Activated naive CD4-positive, alpha-beta T cell treated with anti-CD3 and anti-CD28 coated beads, Interleukin-2, amount 50 U/mL, for 72 hours (primary cell): ENCODE results near the gene KLHDC4. TPM values are rescaled to one million over a fixed set of nuclear protein-coding genes. Genes with fewer than 3 reads are reported as not detected.
A peak's percentile ranks its signal among the peaks of the same experiment; 100 is the strongest.
"Not testable (repeated sequence)": the region's sequence is repeated elsewhere in the genome, so short reads cannot be mapped to it uniquely, and the experiment has no call there.

Experiments used
- ATAC-seq, 2 donors: fragments of 150-1000 bp; cut with Tn5 transposase; 2 replicates each; pipeline ENCODE4 v1.10.0; 2021; ENCODE audit warnings: mild to moderate bottlenecking in 2 of 2, moderate library complexity in 2 of 2
- DNase-seq, 2 donors: peaks; one replicate each; pipeline ENCODE4 v3.0.0; 2021 to 2022; ENCODE audit warnings: low spot score in 2 of 2
- H3K27ac Mint-ChIP-seq, 2 donors: one replicate each; pipeline ENCODE4 v1.8.0; 2022; ENCODE audit warnings: mild to moderate bottlenecking in 2 of 2, mixed read lengths in 2 of 2
- H3K36me3 Mint-ChIP-seq, 2 donors: one replicate each; pipeline ENCODE4 v1.8.0; 2022; ENCODE audit warnings: mixed read lengths in 2 of 2
- H3K9me3 Mint-ChIP-seq, 2 donors: one replicate each; pipeline ENCODE4 v1.8.0; 2022; ENCODE audit warnings: mixed read lengths in 2 of 2
- total RNA-seq, 2 donors: library from RNA; stranded (reverse); gene quantifications; one replicate each; pipeline ENCODE4 v1.2.3, GENCODE V29; 2022

KLHDC4 gene
- total RNA-seq, 2 donors from 2014 or later = 75.4 to 114 TPM

GRCh38 chr16:87735270-87736007 lies 30.3 kb downstream of the KLHDC4 start:
- DNase-seq (no peak), ATAC-seq (no peak)
- no peaks in the 10 kb centered on the region for H3K9me3 Mint-ChIP-seq
- peaks cover 0 to 4% of the 10 kb centered on the region in 2 donors for H3K36me3 Mint-ChIP-seq
- no peak overlapping the region for H3K27ac Mint-ChIP-seq

DNA sequence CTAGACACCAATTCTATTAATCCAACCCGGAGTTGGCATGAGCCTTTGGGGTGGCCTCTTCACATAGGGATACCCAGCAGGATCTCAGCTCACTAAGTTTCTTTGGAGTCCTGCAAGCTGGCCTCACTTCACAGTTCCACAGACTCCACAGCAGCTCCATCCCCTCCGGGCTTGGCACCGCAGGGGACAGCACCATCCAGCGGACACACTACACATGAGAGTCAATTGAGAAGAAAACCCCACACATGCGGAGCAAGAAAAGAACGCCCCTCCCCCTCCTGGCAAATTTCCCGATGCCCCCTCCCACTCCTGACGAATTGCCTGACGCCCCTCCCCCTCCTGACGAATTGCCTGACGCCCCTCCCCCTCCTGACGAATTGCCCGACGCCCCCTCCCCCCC lies 31.1 kb downstream of the KLHDC4 start:
- H3K36me3 Mint-ChIP-seq = peaks cover 0 to 5% of the 10 kb centered on the region in 2 donors
- no peak overlapping the region for H3K27ac Mint-ChIP-seq
- no peaks in the 10 kb centered on the region for H3K9me3 Mint-ChIP-seq
- DNase-seq (no peak), ATAC-seq (no peak)

GRCh38 chr16:87733190-87733589 lies 32.6 kb downstream of the KLHDC4 start:
- no peak overlapping the region for H3K27ac Mint-ChIP-seq
- DNase-seq (no peak), ATAC-seq (no peak)
- no peaks in the 10 kb centered on the region for H3K9me3 Mint-ChIP-seq
- H3K36me3 Mint-ChIP-seq = peaks cover 0 to 7% of the 10 kb centered on the region in 2 donors

DNA sequence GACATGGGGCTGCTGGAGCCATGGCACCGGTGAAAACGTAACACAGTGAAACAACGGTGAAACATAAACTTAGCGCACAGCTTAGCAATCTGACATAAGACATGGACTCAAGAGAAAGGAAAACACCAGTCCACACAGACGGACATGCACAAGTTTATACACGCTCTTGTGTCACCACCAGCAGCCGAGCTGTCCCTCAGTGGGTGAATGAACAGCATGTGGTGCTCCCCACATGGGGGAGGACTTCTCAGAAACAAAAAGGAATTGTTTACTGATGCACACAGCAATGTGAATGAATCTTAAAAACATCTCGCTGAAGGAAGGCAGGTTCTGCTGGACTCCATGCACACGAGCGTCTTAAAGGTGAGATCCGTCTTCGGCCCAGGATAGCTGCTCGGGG lies 34.2 kb downstream of the KLHDC4 start:
- peak overlapping the region in 1 of 2 donors; percentile 5 for H3K27ac Mint-ChIP-seq
- no peak for DNase-seq
- no peaks in the 10 kb centered on the region for H3K9me3 Mint-ChIP-seq
- ATAC-seq = no peak
- H3K36me3 Mint-ChIP-seq = peaks cover 12 to 18% of the 10 kb centered on the region in 2 donors

DNA sequence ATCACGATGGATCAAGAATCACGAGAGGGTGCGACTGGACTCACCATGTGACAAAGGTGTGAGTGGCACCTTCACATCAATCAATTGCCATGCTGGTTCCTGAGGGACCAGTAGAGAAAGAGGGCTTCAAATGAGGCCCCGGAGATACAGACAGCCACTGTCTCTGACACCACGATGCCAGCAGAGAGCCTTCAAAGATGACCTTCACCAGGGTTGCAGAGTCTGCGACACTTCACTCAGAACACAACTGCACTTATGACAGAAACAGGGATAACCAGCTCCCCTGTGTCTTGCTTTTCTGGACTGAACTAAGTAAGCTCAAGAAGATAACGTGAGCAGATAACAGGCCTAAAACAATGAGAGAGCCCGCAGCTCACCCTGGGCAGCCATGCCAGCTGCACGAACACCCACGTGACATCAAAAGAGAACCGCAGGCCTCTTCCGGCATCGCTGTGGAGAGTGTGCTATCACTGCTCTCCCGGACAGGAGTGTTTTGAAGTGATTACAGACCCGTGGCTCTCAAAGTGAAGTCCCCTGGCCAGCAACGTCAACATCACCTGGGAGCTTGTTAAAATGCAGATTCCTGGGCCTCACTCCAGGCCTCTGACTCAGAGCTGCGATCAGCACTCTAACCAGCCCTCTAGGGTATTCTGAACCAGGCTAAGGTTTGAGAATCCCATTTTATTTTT lies 36.4 kb downstream of the KLHDC4 start:
- no peak for DNase-seq
- H3K9me3 Mint-ChIP-seq = no peaks in the 10 kb centered on the region
- ATAC-seq = no peak
- H3K27ac Mint-ChIP-seq = no peak overlapping the region
- H3K36me3 Mint-ChIP-seq = peaks cover 12 to 23% of the 10 kb centered on the region in 2 donors

GRCh38 chr16:87728026-87728425 lies 37.8 kb downstream of the KLHDC4 start:
- Mint-ChIP-seq H3K27ac (peak overlapping the region in 1 of 2 donors; percentile 65), H3K9me3 (no peaks in the 10 kb centered on the region), H3K36me3 (peaks cover 12 to 23% of the 10 kb centered on the region in 2 donors)
- ATAC-seq (no peak), DNase-seq (no peak)

DNA sequence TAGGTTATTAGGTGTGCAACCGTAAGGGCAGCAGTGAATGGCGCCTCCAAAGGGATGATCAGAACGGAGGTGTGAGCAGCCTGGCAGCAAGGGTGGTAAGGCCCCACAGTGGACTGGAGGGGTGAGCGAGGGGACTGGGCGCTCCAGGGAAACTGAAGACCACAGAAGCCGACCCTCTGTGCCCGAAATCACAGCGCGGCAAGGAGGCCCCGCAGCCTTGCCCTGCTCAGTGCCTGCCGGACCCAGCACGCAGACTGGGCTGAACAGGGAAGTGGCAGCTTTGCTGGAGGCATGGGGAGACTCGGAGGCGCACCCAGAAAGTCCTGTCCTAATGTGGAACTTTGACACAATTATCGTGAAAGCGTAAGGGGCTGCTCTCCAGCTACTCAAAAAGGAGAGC lies 38.4 kb downstream of the KLHDC4 start:
- DNase-seq = no peak
- no peaks in the 10 kb centered on the region for H3K9me3 Mint-ChIP-seq
- no peak overlapping the region for H3K27ac Mint-ChIP-seq
- no peak for ATAC-seq
- H3K36me3 Mint-ChIP-seq = peaks cover 12 to 26% of the 10 kb centered on the region in 2 donors

GRCh38 chr16:87726577-87726976 lies 39.2 kb downstream of the KLHDC4 start:
- not testable (repeated sequence) for H3K27ac Mint-ChIP-seq, DNase-seq, ATAC-seq, H3K9me3 Mint-ChIP-seq
- peaks cover 12 to 33% of the 10 kb centered on the region in 2 donors for H3K36me3 Mint-ChIP-seq

DNA sequence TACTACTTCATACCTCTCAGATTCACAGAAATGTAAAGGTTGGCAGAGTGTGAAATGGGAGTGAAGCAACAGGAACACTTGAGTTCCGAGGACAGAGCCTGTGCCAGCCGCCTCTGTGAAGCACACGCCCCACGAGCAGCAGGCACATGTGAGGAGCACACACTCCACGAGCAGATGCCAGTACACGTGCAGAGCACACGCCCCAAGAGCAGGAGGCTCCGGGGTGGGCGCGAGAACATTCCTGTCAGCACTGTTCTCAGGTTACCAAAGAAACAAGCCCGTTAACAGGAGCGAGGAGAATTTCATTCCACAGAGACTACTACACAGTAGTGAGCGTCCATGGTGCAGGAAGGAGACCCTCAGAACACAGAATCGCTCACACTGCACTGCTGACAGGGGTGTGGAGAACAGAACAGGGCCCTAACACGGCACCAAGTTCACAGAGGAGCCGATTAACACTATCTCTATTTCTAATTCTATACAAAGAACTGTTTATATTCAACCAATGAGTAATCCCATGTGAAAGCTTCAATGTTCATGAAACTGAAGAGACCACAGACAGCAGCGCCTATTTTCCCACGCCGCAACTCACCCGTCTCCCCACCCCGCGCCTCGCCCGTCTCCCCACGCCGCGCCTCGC lies 40.1 kb downstream of the KLHDC4 start:
- no peak for ATAC-seq
- DNase-seq = no peak
- Mint-ChIP-seq H3K9me3 (no peaks in the 10 kb centered on the region), H3K27ac (no peak overlapping the region), H3K36me3 (peaks cover 12 to 32% of the 10 kb centered on the region in 2 donors)

DNA sequence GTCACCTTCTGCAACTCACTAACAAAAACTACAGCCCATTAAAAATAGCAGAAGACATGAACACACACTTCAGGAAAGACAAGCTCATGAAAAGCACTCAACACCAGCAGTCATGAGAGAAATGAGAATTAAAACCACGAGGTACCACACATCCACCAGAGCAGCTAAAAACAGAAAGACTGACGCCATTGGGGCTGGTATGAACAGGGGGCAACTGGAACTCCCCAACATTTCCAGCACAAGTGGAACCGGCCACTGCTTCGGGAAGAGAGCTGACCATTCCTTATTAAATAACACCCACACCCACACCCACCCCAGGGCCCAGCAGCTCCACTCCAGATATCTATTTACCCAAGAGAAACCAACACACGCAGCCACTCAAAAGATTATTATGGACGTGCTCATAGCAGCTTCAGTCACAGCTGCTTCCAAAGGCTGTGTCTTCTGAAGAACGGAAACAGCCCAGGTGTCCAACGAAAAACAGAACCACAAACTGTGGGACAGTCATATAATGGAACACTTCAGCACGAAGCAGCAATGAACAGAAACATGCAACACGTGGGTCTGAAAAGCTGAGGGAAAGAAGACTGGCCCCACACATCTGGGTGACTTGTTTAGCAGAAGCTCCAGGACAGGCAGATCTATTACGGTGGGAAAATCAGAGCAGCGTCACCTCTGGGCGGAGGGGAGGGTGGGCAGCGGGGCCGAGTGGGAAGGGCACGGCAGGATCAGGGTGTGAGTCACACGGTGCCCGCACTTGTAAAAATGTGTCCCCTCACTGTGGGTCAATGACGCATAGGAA lies 41.1 kb downstream of the KLHDC4 start:
- Mint-ChIP-seq H3K36me3 (peaks cover 12 to 34% of the 10 kb centered on the region in 2 donors), H3K9me3 (no peaks in the 10 kb centered on the region), H3K27ac (peak overlapping the region in 1 of 2 donors; percentile 52)
- DNase-seq (no peak), ATAC-seq (no peak)

- peaks cover 12 to 39% of the 10 kb centered on the region in 2 donors for H3K36me3 Mint-ChIP-seq
- no peak for DNase-seq
- ATAC-seq = peak in 1 of 2 donors; percentile 28
- peak overlapping the region; percentile 23 to 69 for H3K27ac Mint-ChIP-seq
- H3K9me3 Mint-ChIP-seq = no peaks in the 10 kb centered on the region
Observed at GRCh38 chr16:87723226-87723623, 42.6 kb downstream of the KLHDC4 start.

- Mint-ChIP-seq H3K36me3 (peaks cover 10 to 33% of the 10 kb centered on the region in 2 donors), H3K9me3 (no peaks in the 10 kb centered on the region)
- ATAC-seq = no peak
Observed at GRCh38 chr16:87722590-87723225, 43.1 kb downstream of the KLHDC4 start.

DNA sequence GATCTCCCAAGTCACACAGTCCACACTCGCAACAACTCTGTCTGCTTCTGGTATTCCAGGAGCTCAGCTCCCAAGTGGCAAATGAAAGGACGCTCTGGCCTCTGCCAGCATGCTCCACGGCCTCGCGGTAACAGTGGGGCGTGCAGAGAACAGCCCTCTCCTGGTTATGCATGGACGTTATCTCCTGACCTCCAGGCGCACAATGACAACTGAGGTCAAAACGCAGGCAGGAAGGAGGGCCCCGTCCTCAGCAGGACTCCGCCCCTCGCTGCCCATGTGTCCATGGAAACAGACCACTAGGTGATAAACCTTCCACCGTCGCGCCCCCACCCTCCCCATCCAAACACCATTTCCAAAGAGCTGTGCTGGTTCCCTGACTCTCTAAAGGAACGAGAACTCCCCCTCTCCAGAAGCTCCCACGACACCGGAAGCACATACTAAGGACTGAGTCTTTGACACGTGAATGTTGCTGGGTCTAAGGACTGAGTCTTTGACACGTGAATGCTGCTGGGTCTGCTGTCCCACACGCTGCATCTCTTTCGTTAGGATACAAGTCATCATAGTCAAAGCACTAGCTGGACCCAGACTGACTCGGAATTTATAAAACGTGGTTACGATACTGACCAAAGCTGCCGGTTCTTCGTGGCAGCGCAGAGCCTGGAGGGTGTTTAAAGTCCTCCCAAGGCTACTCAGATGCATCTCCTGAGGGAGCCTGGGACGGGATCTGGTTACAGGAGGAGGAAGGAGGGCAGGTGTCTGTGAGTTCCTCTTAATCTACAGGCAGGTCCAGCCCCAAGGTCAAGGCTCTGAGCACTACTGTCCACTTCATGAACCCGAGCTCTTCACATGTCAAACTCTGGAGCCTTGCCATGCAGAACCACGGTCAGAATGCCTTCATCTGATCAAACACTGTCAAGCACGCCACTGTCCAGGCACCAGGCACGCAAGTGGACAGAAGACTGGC lies 43.9 kb downstream of the KLHDC4 start:
- no peak for DNase-seq
- H3K36me3 Mint-ChIP-seq = peaks cover 2 to 28% of the 10 kb centered on the region in 2 donors
- ATAC-seq = no peak
- H3K9me3 Mint-ChIP-seq = no peaks in the 10 kb centered on the region
- H3K27ac Mint-ChIP-seq = peak overlapping the region; percentile 23 to 32

More at GRCh38 chr16:87722590-87723225, 43.1 kb downstream of the KLHDC4 start:
- DNase-seq = no peak
- H3K27ac Mint-ChIP-seq = peak overlapping the region; percentile 23 to 32

- DNase-seq (no peak), ATAC-seq (no peak)
- no peaks in the 10 kb centered on the region for H3K9me3 Mint-ChIP-seq
- H3K27ac Mint-ChIP-seq = no peak overlapping the region
- peaks cover 5 to 28% of the 10 kb centered on the region in 2 donors for H3K36me3 Mint-ChIP-seq
Observed at GRCh38 chr16:87720446-87720845, 45.3 kb downstream of the KLHDC4 start.

GRCh38 chr16:87718831-87719230 lies 47.0 kb downstream of the KLHDC4 start:
- H3K9me3 Mint-ChIP-seq, DNase-seq, ATAC-seq, H3K27ac Mint-ChIP-seq: not testable (repeated sequence)
- peaks cover 12 to 27% of the 10 kb centered on the region in 2 donors for H3K36me3 Mint-ChIP-seq
